ENCODE results near the gene RELB.

DNA sequence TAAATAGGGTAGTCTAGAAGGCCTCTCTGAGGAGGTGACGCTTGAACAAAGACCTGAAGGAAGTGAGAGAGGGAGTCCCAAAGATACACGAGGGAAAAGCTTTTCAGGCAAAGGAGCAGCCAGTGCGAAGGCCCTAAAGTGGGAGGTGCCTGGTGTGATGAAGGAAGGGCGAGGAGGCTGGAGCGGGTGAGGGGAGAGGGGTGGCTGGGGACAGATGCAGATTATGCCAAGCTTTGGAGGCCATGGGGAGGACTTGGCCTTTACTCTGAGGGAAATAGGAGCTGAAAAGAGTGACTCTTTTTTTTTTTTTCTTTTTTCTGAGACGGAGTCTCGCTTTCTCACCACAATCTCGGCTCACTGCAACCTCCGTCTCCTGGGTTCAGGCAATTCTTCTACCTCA lies 43.2 kb upstream of the RELB start:
- TF ChIP-seq, protein P1, sequence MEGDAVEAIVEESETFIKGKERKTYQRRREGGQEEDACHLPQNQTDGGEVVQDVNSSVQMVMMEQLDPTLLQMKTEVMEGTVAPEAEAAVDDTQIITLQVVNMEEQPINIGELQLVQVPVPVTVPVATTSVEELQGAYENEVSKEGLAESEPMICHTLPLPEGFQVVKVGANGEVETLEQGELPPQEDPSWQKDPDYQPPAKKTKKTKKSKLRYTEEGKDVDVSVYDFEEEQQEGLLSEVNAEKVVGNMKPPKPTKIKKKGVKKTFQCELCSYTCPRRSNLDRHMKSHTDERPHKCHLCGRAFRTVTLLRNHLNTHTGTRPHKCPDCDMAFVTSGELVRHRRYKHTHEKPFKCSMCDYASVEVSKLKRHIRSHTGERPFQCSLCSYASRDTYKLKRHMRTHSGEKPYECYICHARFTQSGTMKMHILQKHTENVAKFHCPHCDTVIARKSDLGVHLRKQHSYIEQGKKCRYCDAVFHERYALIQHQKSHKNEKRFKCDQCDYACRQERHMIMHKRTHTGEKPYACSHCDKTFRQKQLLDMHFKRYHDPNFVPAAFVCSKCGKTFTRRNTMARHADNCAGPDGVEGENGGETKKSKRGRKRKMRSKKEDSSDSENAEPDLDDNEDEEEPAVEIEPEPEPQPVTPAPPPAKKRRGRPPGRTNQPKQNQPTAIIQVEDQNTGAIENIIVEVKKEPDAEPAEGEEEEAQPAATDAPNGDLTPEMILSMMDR (conservative IDR thresholded peaks at IDR 0.05; ENCODE audit: low read depth, low read length) = no peak
- TF ChIP-seq EZH2phosphoT487 (IDR thresholded peaks at IDR 0.05; ENCODE audit: borderline replicate concordance, low read length) = no peak
- no peak for TF ChIP-seq EZH2 (IDR thresholded peaks at IDR 0.05; ENCODE audit: low read length, unreplicated experiment)
